Fibroblast of skin of right quadriceps (primary cell): ENCODE results near the gene KRTAP9-4.
"Not testable (repeated sequence)": the region's sequence is repeated elsewhere in the genome, so short reads cannot be mapped to it uniquely, and the experiment has no call there.

Experiments
- DNase-seq: peaks from one replicate; pipeline ENCODE4 v3.0.0-alpha.2; 2013

The KRTAP9-4 gene

GRCh38 chr17:41265078-41265477 is 15.6 kb downstream of the KRTAP9-4 start, which contains the start of gene KRTAP9-6:
TSS of gene KRTAP9-6 (plus strand) at chr17:41265378. CDS start at chr17:41265378, 0 bp downstream.
- no peak for DNase-seq

- DNase-seq = no peak
Observed at GRCh38 chr17:41267711-41268110, 18.2 kb downstream of the KRTAP9-4 start.

- DNase-seq = not testable (repeated sequence)
Observed at GRCh38 chr17:41271323-41271722, 21.8 kb downstream of the KRTAP9-4 start.

- DNase-seq = no peak
Observed at GRCh38 chr17:41271858-41272257, 22.4 kb downstream of the KRTAP9-4 start.

- not testable (repeated sequence) for DNase-seq
Observed at GRCh38 chr17:41275648-41276190, 26.2 kb downstream of the KRTAP9-4 start, which contains the start of gene KRTAP9-7. TSS of gene KRTAP9-7 (plus strand) at chr17:41275698. CDS start at chr17:41275698, 0 bp downstream.

- peak; percentile 17 for DNase-seq
Observed at GRCh38 chr17:41278176-41278955, 28.9 kb downstream of the KRTAP9-4 start.

- DNase-seq = peak; percentile 96
Observed at GRCh38 chr17:41284043-41284442, 34.6 kb downstream of the KRTAP9-4 start.

GRCh38 chr17:41284546-41284945 is 35.1 kb downstream of the KRTAP9-4 start:
- DNase-seq = no peak

- DNase-seq = no peak
Observed at GRCh38 chr17:41287050-41287449, 37.6 kb downstream of the KRTAP9-4 start.

GRCh38 chr17:41294016-41294415 is 44.5 kb downstream of the KRTAP9-4 start:
- DNase-seq = peak; percentile 67

GRCh38 chr17:41296846-41297245 is 47.4 kb downstream of the KRTAP9-4 start:
- no peak for DNase-seq

- DNase-seq = no peak
Observed at GRCh38 chr17:41298458-41299135, 49.1 kb downstream of the KRTAP9-4 start.
